Endometrium (tissue), 2 donors: ENCODE results near the gene LRRC10B.

Source experiments
- FAIRE-seq: peaks from 2 replicates; lab custom pipeline; 2012; peaks lifted over from hg19 to GRCh38; lab: Jason Lieb, UNC
- donor health status: control.
- donor health status: control.

Gene LRRC10B

GRCh38 chr11:61510166-61510919 is 1.8 kb downstream of the LRRC10B start:
- FAIRE-seq = no peak

- FAIRE-seq = no peak
Measured at GRCh38 chr11:61510974-61511373, 2.4 kb downstream of the LRRC10B start.

- FAIRE-seq = no peak
Measured at GRCh38 chr11:61511383-61511782, 2.8 kb downstream of the LRRC10B start.

GRCh38 chr11:61512435-61512834 is 3.9 kb downstream of the LRRC10B start:
- FAIRE-seq = no peak

GRCh38 chr11:61513143-61513765 is 4.7 kb downstream of the LRRC10B start:
- no peak for FAIRE-seq

- FAIRE-seq = no peak
Measured at GRCh38 chr11:61514050-61514917, 5.7 kb downstream of the LRRC10B start.

GRCh38 chr11:61515686-61516085 is 7.1 kb downstream of the LRRC10B start:
- no peak for FAIRE-seq

GRCh38 chr11:61516191-61516590 is 7.6 kb downstream of the LRRC10B start:
- no peak for FAIRE-seq

GRCh38 chr11:61516675-61517572 is 8.4 kb downstream of the LRRC10B start:
- FAIRE-seq = no peak

- no peak for FAIRE-seq
Measured at GRCh38 chr11:61518032-61518795, 9.7 kb downstream of the LRRC10B start.

- no peak for FAIRE-seq
Measured at GRCh38 chr11:61522881-61523280, 14.3 kb downstream of the LRRC10B start.

- FAIRE-seq = no peak
Measured at GRCh38 chr11:61524446-61524845, 15.9 kb downstream of the LRRC10B start.

GRCh38 chr11:61524963-61525587 is 16.5 kb downstream of the LRRC10B start:
- no peak for FAIRE-seq

- FAIRE-seq = no peak
Measured at GRCh38 chr11:61526229-61526628, 17.7 kb downstream of the LRRC10B start.

- FAIRE-seq = no peak
Measured at GRCh38 chr11:61526956-61527731, 18.6 kb downstream of the LRRC10B start.

GRCh38 chr11:61528114-61528513 is 19.6 kb downstream of the LRRC10B start:
- FAIRE-seq = no peak

- no peak for FAIRE-seq
Measured at GRCh38 chr11:61529537-61530225, 21.1 kb downstream of the LRRC10B start.

- no peak for FAIRE-seq
Measured at GRCh38 chr11:61531044-61531443, 22.5 kb downstream of the LRRC10B start.
